WERI-Rb-1 (cell line): ENCODE measurements around the gene H1-8.

Source experiments
- DNase-seq: peaks from one replicate; pipeline ENCODE4 v3.0.0-alpha.2; 2020
- H3K27ac ChIP-seq: fragments of 250-450 bp; sonication (Bioruptor Pico); 2 replicates; pipeline ENCODE4 v1.5.1; 2020; ENCODE audit warnings: mild to moderate bottlenecking, moderate library complexity
- H3K27me3 ChIP-seq: fragments of 250-450 bp; sonication (Bioruptor Pico); 2 replicates; pipeline ENCODE4 v1.5.1; 2021; ENCODE audit warnings: mild to moderate bottlenecking, low read depth, moderate library complexity; ENCODE audit not compliant: insufficient read depth, severe bottlenecking
- H3K36me3 ChIP-seq: fragments of 250-450 bp; sonication (Bioruptor Pico); 2 replicates; pipeline ENCODE4 v1.5.1; 2020; ENCODE audit warnings: mild to moderate bottlenecking, moderate library complexity
- H3K4me3 ChIP-seq: 2 replicates; pipeline ENCODE4 v1.5.1; 2011; ENCODE audit warnings: low read depth, mild to moderate bottlenecking, control low read depth, low read length
- H3K9me3 ChIP-seq: fragments of 250-450 bp; sonication (Bioruptor Pico); 2 replicates; pipeline ENCODE4 v1.5.1; 2021; ENCODE audit warnings: mild to moderate bottlenecking, moderate library complexity; ENCODE audit not compliant: severe bottlenecking
- TF ChIP-seq, protein P1 (sequence below): IDR thresholded peaks from 2 replicates; pipeline ENCODE4 v1.5.1; 2011; ENCODE audit warnings: low read depth, mild to moderate bottlenecking, control low read depth, inconsistent platforms, low read length

Gene H1-8

DNA sequence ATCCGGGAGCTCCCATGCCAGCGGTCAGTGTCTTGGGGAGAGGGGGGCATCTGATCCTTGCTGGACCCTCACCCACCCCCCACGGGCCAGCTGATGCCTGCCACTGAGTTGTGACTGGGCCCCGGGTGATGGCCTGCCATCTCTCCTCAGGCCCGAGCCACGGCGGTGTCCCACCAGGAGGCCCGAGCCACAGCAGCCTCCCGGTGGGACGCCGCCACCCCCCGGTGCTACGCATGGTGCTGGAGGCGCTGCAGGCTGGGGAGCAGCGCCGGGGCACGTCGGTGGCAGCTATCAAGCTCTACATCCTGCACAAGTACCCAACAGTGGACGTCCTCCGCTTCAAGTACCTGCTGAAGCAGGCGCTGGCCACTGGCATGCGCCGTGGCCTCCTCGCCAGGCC, 4.3 kb downstream of the H1-8 start:
- TF ChIP-seq, protein P1, sequence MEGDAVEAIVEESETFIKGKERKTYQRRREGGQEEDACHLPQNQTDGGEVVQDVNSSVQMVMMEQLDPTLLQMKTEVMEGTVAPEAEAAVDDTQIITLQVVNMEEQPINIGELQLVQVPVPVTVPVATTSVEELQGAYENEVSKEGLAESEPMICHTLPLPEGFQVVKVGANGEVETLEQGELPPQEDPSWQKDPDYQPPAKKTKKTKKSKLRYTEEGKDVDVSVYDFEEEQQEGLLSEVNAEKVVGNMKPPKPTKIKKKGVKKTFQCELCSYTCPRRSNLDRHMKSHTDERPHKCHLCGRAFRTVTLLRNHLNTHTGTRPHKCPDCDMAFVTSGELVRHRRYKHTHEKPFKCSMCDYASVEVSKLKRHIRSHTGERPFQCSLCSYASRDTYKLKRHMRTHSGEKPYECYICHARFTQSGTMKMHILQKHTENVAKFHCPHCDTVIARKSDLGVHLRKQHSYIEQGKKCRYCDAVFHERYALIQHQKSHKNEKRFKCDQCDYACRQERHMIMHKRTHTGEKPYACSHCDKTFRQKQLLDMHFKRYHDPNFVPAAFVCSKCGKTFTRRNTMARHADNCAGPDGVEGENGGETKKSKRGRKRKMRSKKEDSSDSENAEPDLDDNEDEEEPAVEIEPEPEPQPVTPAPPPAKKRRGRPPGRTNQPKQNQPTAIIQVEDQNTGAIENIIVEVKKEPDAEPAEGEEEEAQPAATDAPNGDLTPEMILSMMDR: no peak

DNA sequence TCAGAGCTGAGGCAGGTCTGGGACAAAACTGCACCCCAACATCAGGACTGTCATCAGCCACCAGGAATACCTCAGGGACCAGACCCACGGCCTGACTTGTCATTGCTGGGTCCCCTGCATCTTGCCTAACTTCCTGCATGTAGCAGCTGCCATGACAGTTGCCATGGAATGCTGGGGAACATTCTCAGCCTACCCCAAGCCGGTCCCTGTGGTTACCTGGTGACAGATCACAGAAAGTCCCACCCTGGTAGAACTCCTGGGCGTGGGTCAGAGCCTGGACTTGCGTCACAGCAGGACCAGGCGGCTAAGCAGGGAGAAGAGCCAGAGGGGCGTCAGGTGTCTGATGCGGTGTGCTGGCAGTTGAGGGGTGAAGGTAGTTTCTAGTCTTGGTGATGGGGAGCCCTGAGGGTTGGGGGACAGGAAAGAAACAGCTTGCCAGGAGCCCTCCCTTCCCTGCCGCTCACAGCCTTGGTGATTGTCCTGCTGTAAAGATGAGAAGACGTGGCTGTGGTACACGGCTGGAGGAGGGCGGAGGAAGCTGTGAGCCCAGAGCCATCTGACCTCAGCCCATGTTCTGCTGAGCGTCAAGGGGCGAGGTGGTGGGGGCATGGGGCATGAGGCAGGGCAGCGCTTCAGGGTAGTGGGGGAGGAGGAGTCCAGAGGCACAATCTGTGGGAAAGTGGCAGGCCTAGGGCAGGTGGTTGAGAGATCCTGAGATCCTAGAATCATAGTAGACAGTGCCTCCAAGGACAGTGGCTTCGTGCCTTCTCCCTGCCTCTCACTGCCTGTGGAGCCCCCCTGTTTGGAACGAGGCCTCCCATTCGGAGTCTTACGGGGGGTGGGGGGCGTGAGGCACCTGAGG, 5.4 kb downstream of the H1-8 start:
- no peaks in the 10 kb centered on the region for H3K27me3 ChIP-seq
- TF ChIP-seq, protein P1: no peak
- no peak overlapping the region for H3K4me3 ChIP-seq
- H3K36me3 ChIP-seq: no peaks in the 10 kb centered on the region
- no peak overlapping the region for H3K27ac ChIP-seq
- H3K9me3 ChIP-seq: no peaks in the 10 kb centered on the region
- no peak for DNase-seq

More for the DNA sequence above, 4.3 kb downstream of the H1-8 start:
- no peak for DNase-seq
- no peak overlapping the region for H3K27ac ChIP-seq
- no peak overlapping the region for H3K4me3 ChIP-seq
- no peaks in the 10 kb centered on the region for H3K9me3 ChIP-seq
- H3K36me3 ChIP-seq: no peaks in the 10 kb centered on the region
- no peaks in the 10 kb centered on the region for H3K27me3 ChIP-seq

DNA sequence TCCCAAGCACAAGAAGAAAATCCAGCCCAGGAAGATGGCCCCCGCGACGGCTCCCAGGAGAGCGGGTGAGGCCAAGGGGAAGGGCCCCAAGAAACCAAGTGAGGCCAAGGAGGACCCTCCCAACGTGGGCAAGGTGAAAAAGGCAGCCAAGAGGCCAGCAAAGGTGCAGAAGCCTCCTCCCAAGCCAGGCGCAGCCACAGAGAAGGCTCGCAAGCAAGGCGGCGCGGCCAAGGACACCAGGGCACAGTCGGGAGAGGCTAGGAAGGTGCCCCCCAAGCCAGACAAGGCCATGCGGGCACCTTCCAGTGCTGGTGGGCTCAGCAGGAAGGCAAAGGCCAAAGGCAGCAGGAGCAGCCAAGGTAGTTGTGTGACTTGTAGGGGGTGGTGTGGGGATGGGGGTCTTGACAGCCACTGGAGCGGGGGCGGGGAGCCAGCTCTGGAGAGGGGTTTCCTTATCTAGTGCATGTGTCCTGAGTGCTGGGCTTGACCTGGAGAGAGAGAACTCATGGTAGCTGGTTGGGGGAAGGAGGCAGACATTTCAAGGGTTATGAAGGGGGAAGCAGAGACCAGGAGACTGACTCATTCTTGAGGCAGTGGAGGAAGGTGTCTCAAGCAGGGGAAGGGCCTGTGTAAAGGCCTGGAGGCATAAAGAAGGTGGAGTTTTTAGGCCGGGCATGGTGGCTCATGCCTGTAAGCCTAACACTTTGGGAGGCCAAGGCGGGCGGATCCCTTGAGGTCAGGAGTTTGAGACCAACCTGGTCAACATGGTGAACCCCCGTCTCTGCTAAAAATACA, 6.2 kb downstream of the H1-8 start:
- H3K27ac ChIP-seq: no peak overlapping the region
- DNase-seq: no peak
- no peaks in the 10 kb centered on the region for H3K9me3 ChIP-seq
- no peaks in the 10 kb centered on the region for H3K36me3 ChIP-seq
- TF ChIP-seq, protein P1: no peak
- no peak overlapping the region for H3K4me3 ChIP-seq
- no peaks in the 10 kb centered on the region for H3K27me3 ChIP-seq

DNA sequence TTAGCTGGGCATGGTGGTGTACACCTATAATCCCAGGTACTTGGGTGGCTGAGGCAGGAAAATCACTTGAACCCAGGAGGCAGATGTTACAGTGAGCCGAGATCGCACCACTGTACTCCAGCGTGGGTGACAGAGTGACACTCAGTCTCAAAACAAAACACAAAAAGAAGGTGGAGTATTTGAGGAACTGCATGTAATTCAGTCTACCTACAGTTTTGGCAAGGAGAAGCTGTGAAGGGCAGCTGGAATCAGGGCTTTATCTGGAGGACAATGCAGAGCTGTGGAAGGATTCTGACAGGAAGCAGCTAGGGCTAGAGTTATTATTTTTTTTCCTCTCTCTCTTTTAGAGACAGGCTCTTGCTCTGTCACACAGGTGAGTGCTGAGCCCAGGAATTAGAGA, 6.8 kb downstream of the H1-8 start:
- H3K27ac ChIP-seq: no peak overlapping the region
- DNase-seq: no peak
- H3K9me3 ChIP-seq: no peaks in the 10 kb centered on the region
- H3K27me3 ChIP-seq: no peaks in the 10 kb centered on the region
- no peak overlapping the region for H3K4me3 ChIP-seq
- H3K36me3 ChIP-seq: no peaks in the 10 kb centered on the region
- TF ChIP-seq, protein P1: no peak

DNA sequence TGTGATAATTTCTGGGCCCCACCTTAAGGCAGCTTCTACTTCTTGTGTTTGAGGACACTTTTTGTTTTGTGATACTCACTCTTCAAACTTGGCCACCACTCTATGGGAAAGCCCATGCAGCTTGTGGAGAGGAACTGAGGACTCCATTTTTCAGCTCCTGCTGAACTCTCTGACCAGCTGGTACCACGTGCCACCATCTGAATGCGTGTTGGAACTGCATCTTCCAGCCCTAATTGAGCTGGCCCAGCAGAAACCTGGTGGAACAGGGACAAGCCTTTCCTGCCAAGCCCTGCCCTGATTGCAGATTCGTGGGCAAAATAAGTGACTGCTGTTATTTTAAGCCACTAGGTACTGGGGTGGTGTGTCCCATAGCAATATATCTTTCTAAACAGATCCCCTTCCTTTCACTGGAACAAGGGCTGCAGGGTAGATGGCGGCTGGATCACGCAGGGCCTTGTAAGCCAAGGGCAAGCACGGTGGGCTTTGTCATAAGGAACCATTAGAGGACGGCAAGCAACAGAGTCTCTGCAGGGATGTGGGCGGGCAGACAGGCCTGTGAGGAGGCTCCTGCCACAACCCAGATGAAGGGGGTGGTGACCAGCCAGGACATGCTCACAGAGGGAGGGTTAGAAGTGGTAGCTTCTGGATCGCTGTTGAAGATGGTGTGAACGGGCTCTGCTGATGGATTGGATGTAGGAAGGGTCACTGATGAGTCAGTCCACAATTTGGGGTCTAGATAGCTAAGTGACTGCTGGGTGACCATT, 9.5 kb downstream of the H1-8 start:
- no peak for DNase-seq
- H3K4me3 ChIP-seq: no peak overlapping the region
- TF ChIP-seq, protein P1: 0 out of 2 replicates have a peak, but pooled peaks have one; percentile 21

More for the DNA sequence above, 9.5 kb downstream of the H1-8 start:
- H3K27me3 ChIP-seq: no peaks in the 10 kb centered on the region
- peaks cover 6% of the 10 kb centered on the region; the same call in 1 of the 2 replicates for H3K36me3 ChIP-seq
- no peak overlapping the region for H3K27ac ChIP-seq
- no peaks in the 10 kb centered on the region for H3K9me3 ChIP-seq
